ENCODE results near the gene UNKL. TPM values are rescaled to one million over a fixed set of nuclear protein-coding genes. Genes with fewer than 3 reads are reported as not detected.
A peak's percentile ranks its signal among the peaks of the same experiment; 100 is the strongest.

Gene UNKL
- total RNA-seq, 1 donor from 2014 or later = 6.1 TPM

DNA sequence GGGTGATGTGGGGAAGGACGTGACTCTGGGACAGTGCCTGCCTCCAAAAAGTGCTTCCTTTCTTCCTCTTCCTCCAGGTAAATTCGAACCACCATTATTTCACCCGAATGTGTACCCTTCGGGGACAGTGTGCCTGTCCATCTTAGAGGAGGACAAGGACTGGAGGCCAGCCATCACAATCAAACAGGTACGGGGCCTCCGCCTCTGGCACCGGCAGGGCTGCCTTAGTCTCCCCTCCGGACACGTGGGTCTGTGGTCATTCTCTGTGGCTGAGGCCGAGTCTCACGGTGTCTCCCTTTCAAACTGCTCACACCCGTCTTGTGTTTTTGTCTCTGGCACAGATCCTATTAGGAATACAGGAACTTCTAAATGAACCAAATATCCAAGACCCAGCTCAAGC lies 94.4 kb downstream of the UNKL start:
- Mint-ChIP-seq H3K27ac (no peak overlapping the region), H3K4me1 (no peaks in the 10 kb centered on the region), H3K9me3 (no peaks in the 10 kb centered on the region), H3K36me3 (peaks cover 31% of the 10 kb centered on the region), H3K27me3 (ENCODE audit: insufficient read depth, low read depth) (peaks cover 4% of the 10 kb centered on the region), H3K4me3 (no peak overlapping the region)
- DNase-seq (ENCODE audit: low spot score) = no peak
- Histone ChIP-seq H3K27ac (no peak overlapping the region), H3K4me2 (no peak overlapping the region), H4K20me1 (ENCODE audit: low read depth) (peaks cover 72% of the 10 kb centered on the region), H3K4me1 (no peaks in the 10 kb centered on the region), H3K36me3 (no peaks in the 10 kb centered on the region), H3K9ac (no peak overlapping the region), H3K4me3 (no peak overlapping the region), H3K9me3 (ENCODE audit: low read depth) (no peaks in the 10 kb centered on the region), H3F3A (ENCODE audit: low read depth) (peaks cover 11% of the 10 kb centered on the region), H2AFZ (replicated peaks) (no peak overlapping the region), H3K79me2 (ENCODE audit: low read depth) (peaks cover 53% of the 10 kb centered on the region), H3K27me3 (no peaks in the 10 kb centered on the region)
- TF ChIP-seq, protein P1, sequence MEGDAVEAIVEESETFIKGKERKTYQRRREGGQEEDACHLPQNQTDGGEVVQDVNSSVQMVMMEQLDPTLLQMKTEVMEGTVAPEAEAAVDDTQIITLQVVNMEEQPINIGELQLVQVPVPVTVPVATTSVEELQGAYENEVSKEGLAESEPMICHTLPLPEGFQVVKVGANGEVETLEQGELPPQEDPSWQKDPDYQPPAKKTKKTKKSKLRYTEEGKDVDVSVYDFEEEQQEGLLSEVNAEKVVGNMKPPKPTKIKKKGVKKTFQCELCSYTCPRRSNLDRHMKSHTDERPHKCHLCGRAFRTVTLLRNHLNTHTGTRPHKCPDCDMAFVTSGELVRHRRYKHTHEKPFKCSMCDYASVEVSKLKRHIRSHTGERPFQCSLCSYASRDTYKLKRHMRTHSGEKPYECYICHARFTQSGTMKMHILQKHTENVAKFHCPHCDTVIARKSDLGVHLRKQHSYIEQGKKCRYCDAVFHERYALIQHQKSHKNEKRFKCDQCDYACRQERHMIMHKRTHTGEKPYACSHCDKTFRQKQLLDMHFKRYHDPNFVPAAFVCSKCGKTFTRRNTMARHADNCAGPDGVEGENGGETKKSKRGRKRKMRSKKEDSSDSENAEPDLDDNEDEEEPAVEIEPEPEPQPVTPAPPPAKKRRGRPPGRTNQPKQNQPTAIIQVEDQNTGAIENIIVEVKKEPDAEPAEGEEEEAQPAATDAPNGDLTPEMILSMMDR (IDR thresholded peaks at IDR 0.05) = no peak
- TF ChIP-seq EZH2 (IDR thresholded peaks at IDR 0.05) (no peak), EZH2phosphoT487 (IDR thresholded peaks at IDR 0.05) (no peak)

GRCh38 chr16:1319041-1319440 lies 95.5 kb downstream of the UNKL start:
- H3K79me2 ChIP-seq (ENCODE audit: low read depth) = peaks cover 63% of the 10 kb centered on the region
- H3K4me1 Mint-ChIP-seq = no peaks in the 10 kb centered on the region

DNA sequence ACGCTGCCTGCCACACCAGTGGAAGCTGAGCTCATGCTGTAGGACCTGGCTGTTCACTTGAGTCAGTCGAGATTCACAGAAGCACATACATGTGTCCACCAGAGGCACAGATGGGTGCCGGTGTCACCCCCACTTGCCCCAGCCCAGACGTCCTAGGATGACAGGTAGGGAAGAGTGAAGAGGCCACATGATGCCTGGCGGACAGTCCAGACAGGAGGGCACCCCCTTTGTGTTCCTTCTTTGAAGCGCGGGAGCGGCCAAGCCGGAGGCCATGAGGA lies 96.3 kb downstream of the UNKL start:
- peak overlapping the region; percentile 34 for H3K27ac Mint-ChIP-seq
- Histone ChIP-seq H3K9me3 (ENCODE audit: low read depth) (no peaks in the 10 kb centered on the region), H3K27ac (no peak overlapping the region), H2AFZ (replicated peaks) (no peak overlapping the region), H3K9ac (no peak overlapping the region), H3K79me2 (ENCODE audit: low read depth) (peaks cover 72% of the 10 kb centered on the region), H3K4me1 (no peaks in the 10 kb centered on the region), H3K4me3 (no peak overlapping the region), H3K27me3 (no peaks in the 10 kb centered on the region), H3F3A (ENCODE audit: low read depth) (peaks cover 3% of the 10 kb centered on the region), H4K20me1 (ENCODE audit: low read depth) (peaks cover 74% of the 10 kb centered on the region), H3K36me3 (no peaks in the 10 kb centered on the region), H3K4me2 (no peak overlapping the region)
- no peak for TF ChIP-seq EZH2 (IDR thresholded peaks at IDR 0.05)
- TF ChIP-seq EZH2phosphoT487 (IDR thresholded peaks at IDR 0.05) = no peak
- TF ChIP-seq, protein P1 (IDR thresholded peaks at IDR 0.05) = no peak
- DNase-seq (ENCODE audit: low spot score) = no peak
- no peaks in the 10 kb centered on the region for H3K9me3 Mint-ChIP-seq
- no peak overlapping the region for H3K4me3 Mint-ChIP-seq
- no peaks in the 10 kb centered on the region for H3K4me1 Mint-ChIP-seq
- H3K27me3 Mint-ChIP-seq (ENCODE audit: insufficient read depth, low read depth) = peaks cover 3% of the 10 kb centered on the region
- peaks cover 28% of the 10 kb centered on the region for H3K36me3 Mint-ChIP-seq

More at GRCh38 chr16:1319041-1319440, 95.5 kb downstream of the UNKL start:
- H3K4me1 ChIP-seq = no peaks in the 10 kb centered on the region
- no peak overlapping the region for H3K4me3 ChIP-seq
- Mint-ChIP-seq H3K27me3 (ENCODE audit: insufficient read depth, low read depth) (peaks cover 4% of the 10 kb centered on the region), H3K36me3 (peaks cover 32% of the 10 kb centered on the region), H3K9me3 (no peaks in the 10 kb centered on the region), H3K27ac (no peak overlapping the region), H3K4me3 (no peak overlapping the region)
- H3K27ac ChIP-seq = no peak overlapping the region
- H3F3A ChIP-seq (ENCODE audit: low read depth) = peaks cover 3% of the 10 kb centered on the region
- no peaks in the 10 kb centered on the region for H3K36me3 ChIP-seq
- no peaks in the 10 kb centered on the region for H3K9me3 ChIP-seq (ENCODE audit: low read depth)
- H3K9ac ChIP-seq = no peak overlapping the region
- TF ChIP-seq EZH2 (IDR thresholded peaks at IDR 0.05) = no peak
- TF ChIP-seq, protein P1 (IDR thresholded peaks at IDR 0.05) = no peak
- TF ChIP-seq EZH2phosphoT487 (IDR thresholded peaks at IDR 0.05) = no peak
- no peaks in the 10 kb centered on the region for H3K27me3 ChIP-seq
- H3K4me2 ChIP-seq = no peak overlapping the region
- H2AFZ ChIP-seq (replicated peaks) = no peak overlapping the region
- H4K20me1 ChIP-seq (ENCODE audit: low read depth) = peaks cover 74% of the 10 kb centered on the region
- no peak for DNase-seq (ENCODE audit: low spot score)

Data from neural progenitor cell (in vitro differentiated cells).